ENCODE data around the gene TRAF1. TPM values are rescaled to one million over a fixed set of nuclear protein-coding genes. Genes with fewer than 3 reads are reported as not detected.

Gene TRAF1
- total RNA-seq, 1 experiment from 2014 or later, result 1.8 TPM

DNA sequence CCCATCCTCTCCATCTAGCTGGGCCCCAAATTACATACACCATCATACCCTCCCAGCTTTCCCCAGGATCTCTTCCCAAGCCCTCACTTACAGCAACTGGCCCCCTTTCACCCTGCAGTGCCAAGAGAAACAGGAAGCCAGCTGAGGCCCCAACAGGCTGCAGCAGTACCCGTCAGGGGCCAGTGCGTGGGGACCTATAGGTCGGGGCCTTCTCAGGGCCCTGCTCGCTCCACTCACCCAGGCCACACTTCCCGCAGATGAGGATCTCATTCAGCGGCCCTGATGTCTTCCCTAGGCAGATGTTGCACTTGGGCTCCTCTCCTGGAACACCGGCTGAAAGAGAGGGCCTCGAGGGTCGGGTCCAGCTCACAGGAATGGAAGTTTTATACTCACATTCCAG lies 56.4 kb downstream of the TRAF1 start:
- TF ChIP-seq TCF7 (CRISPR knock-in tag; IDR thresholded peaks at IDR 0.05; ENCODE audit: low read depth), result no peak
- no peak for TF ChIP-seq ELF4 (CRISPR knock-in tag; IDR thresholded peaks at IDR 0.05; ENCODE audit: low read depth)
- TF ChIP-seq ZNF232 (CRISPR knock-in tag; IDR thresholded peaks at IDR 0.05), result no peak
- TF ChIP-seq, protein P1, sequence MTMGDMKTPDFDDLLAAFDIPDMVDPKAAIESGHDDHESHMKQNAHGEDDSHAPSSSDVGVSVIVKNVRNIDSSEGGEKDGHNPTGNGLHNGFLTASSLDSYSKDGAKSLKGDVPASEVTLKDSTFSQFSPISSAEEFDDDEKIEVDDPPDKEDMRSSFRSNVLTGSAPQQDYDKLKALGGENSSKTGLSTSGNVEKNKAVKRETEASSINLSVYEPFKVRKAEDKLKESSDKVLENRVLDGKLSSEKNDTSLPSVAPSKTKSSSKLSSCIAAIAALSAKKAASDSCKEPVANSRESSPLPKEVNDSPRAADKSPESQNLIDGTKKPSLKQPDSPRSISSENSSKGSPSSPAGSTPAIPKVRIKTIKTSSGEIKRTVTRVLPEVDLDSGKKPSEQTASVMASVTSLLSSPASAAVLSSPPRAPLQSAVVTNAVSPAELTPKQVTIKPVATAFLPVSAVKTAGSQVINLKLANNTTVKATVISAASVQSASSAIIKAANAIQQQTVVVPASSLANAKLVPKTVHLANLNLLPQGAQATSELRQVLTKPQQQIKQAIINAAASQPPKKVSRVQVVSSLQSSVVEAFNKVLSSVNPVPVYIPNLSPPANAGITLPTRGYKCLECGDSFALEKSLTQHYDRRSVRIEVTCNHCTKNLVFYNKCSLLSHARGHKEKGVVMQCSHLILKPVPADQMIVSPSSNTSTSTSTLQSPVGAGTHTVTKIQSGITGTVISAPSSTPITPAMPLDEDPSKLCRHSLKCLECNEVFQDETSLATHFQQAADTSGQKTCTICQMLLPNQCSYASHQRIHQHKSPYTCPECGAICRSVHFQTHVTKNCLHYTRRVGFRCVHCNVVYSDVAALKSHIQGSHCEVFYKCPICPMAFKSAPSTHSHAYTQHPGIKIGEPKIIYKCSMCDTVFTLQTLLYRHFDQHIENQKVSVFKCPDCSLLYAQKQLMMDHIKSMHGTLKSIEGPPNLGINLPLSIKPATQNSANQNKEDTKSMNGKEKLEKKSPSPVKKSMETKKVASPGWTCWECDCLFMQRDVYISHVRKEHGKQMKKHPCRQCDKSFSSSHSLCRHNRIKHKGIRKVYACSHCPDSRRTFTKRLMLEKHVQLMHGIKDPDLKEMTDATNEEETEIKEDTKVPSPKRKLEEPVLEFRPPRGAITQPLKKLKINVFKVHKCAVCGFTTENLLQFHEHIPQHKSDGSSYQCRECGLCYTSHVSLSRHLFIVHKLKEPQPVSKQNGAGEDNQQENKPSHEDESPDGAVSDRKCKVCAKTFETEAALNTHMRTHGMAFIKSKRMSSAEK (CRISPR knock-in tag; IDR thresholded peaks at IDR 0.05; ENCODE audit: borderline replicate concordance), result no peak
- TF ChIP-seq, protein P2, sequence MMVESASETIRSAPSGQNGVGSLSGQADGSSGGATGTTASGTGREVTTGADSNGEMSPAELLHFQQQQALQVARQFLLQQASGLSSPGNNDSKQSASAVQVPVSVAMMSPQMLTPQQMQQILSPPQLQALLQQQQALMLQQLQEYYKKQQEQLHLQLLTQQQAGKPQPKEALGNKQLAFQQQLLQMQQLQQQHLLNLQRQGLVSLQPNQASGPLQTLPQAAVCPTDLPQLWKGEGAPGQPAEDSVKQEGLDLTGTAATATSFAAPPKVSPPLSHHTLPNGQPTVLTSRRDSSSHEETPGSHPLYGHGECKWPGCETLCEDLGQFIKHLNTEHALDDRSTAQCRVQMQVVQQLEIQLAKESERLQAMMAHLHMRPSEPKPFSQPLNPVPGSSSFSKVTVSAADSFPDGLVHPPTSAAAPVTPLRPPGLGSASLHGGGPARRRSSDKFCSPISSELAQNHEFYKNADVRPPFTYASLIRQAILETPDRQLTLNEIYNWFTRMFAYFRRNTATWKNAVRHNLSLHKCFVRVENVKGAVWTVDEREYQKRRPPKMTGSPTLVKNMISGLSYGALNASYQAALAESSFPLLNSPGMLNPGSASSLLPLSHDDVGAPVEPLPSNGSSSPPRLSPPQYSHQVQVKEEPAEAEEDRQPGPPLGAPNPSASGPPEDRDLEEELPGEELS (CRISPR knock-in tag; IDR thresholded peaks at IDR 0.05), result no peak
- TF ChIP-seq, protein P3, sequence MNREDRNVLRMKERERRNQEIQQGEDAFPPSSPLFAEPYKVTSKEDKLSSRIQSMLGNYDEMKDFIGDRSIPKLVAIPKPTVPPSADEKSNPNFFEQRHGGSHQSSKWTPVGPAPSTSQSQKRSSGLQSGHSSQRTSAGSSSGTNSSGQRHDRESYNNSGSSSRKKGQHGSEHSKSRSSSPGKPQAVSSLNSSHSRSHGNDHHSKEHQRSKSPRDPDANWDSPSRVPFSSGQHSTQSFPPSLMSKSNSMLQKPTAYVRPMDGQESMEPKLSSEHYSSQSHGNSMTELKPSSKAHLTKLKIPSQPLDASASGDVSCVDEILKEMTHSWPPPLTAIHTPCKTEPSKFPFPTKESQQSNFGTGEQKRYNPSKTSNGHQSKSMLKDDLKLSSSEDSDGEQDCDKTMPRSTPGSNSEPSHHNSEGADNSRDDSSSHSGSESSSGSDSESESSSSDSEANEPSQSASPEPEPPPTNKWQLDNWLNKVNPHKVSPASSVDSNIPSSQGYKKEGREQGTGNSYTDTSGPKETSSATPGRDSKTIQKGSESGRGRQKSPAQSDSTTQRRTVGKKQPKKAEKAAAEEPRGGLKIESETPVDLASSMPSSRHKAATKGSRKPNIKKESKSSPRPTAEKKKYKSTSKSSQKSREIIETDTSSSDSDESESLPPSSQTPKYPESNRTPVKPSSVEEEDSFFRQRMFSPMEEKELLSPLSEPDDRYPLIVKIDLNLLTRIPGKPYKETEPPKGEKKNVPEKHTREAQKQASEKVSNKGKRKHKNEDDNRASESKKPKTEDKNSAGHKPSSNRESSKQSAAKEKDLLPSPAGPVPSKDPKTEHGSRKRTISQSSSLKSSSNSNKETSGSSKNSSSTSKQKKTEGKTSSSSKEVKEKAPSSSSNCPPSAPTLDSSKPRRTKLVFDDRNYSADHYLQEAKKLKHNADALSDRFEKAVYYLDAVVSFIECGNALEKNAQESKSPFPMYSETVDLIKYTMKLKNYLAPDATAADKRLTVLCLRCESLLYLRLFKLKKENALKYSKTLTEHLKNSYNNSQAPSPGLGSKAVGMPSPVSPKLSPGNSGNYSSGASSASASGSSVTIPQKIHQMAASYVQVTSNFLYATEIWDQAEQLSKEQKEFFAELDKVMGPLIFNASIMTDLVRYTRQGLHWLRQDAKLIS (CRISPR knock-in tag; IDR thresholded peaks at IDR 0.05; ENCODE audit: borderline replicate concordance), result no peak
- TF ChIP-seq, protein P4, sequence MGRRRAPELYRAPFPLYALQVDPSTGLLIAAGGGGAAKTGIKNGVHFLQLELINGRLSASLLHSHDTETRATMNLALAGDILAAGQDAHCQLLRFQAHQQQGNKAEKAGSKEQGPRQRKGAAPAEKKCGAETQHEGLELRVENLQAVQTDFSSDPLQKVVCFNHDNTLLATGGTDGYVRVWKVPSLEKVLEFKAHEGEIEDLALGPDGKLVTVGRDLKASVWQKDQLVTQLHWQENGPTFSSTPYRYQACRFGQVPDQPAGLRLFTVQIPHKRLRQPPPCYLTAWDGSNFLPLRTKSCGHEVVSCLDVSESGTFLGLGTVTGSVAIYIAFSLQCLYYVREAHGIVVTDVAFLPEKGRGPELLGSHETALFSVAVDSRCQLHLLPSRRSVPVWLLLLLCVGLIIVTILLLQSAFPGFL (CRISPR knock-in tag; IDR thresholded peaks at IDR 0.05; ENCODE audit: borderline replicate concordance), result no peak
- TF ChIP-seq, protein P5, sequence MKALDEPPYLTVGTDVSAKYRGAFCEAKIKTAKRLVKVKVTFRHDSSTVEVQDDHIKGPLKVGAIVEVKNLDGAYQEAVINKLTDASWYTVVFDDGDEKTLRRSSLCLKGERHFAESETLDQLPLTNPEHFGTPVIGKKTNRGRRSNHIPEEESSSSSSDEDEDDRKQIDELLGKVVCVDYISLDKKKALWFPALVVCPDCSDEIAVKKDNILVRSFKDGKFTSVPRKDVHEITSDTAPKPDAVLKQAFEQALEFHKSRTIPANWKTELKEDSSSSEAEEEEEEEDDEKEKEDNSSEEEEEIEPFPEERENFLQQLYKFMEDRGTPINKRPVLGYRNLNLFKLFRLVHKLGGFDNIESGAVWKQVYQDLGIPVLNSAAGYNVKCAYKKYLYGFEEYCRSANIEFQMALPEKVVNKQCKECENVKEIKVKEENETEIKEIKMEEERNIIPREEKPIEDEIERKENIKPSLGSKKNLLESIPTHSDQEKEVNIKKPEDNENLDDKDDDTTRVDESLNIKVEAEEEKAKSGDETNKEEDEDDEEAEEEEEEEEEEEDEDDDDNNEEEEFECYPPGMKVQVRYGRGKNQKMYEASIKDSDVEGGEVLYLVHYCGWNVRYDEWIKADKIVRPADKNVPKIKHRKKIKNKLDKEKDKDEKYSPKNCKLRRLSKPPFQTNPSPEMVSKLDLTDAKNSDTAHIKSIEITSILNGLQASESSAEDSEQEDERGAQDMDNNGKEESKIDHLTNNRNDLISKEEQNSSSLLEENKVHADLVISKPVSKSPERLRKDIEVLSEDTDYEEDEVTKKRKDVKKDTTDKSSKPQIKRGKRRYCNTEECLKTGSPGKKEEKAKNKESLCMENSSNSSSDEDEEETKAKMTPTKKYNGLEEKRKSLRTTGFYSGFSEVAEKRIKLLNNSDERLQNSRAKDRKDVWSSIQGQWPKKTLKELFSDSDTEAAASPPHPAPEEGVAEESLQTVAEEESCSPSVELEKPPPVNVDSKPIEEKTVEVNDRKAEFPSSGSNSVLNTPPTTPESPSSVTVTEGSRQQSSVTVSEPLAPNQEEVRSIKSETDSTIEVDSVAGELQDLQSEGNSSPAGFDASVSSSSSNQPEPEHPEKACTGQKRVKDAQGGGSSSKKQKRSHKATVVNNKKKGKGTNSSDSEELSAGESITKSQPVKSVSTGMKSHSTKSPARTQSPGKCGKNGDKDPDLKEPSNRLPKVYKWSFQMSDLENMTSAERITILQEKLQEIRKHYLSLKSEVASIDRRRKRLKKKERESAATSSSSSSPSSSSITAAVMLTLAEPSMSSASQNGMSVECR (CRISPR knock-in tag; IDR thresholded peaks at IDR 0.05; ENCODE audit: borderline replicate concordance), result no peak
- no peak for TF ChIP-seq ZNF396 (CRISPR knock-in tag; IDR thresholded peaks at IDR 0.05; ENCODE audit: borderline replicate concordance)
- ATAC-seq (no peak), DNase-seq (ENCODE audit: low spot score) (no peak)
- Mint-ChIP-seq H3K4me3 (no peak overlapping the region), H3K4me1 (peaks cover 47% of the 10 kb centered on the region), H3K9me3 (no peaks in the 10 kb centered on the region), H3K27ac (no peak overlapping the region), H3K27me3 (ENCODE audit: low read depth) (peaks cover 1% of the 10 kb centered on the region; the same call in 1 of the 2 replicates), H3K36me3 (peaks cover 11% of the 10 kb centered on the region)
- POLR2A ChIA-PET, result no interaction called here
- CTCF ChIA-PET, result interaction anchor here (2.0 to 2.2 kb wide), 2 partner anchors 43 to 69 kb away, joined by 5 to 7 read pairs; no protein-coding TSS in a partner anchor

Data from WTC11 (cell line).